ENCODE data around the gene SEC16A.

SEC16A gene

GRCh38 chr9:136486823-136487620, 4.2 kb upstream of the SEC16A start:
- no peak for DNase-seq

- no peak for DNase-seq
Observed at GRCh38 chr9:136486131-136486530, 3.3 kb upstream of the SEC16A start.

GRCh38 chr9:136485049-136486045, 2.5 kb upstream of the SEC16A start:
- DNase-seq: peak; percentile 79 to 85

GRCh38 chr9:136484153-136485048, 1.6 kb upstream of the SEC16A start:
- no peak for DNase-seq

- peak; percentile 95 to 97 for DNase-seq
Observed at GRCh38 chr9:136483589-136484152, 831 bp upstream of the SEC16A start.

- peak in 1 of 2 donors; percentile 23 for DNase-seq
Observed at GRCh38 chr9:136482046-136482792, 621 bp downstream of the SEC16A start.

GRCh38 chr9:136481558-136481957, 1.3 kb downstream of the SEC16A start:
- DNase-seq: no peak

GRCh38 chr9:136476369-136477150, 6.3 kb downstream of the SEC16A start:
- DNase-seq: no peak

- DNase-seq: no peak
Observed at GRCh38 chr9:136474974-136475865, 7.6 kb downstream of the SEC16A start.

GRCh38 chr9:136474021-136474640, 8.7 kb downstream of the SEC16A start:
- no peak for DNase-seq

- no peak for DNase-seq
Observed at GRCh38 chr9:136473354-136473721, 9.5 kb downstream of the SEC16A start.

GRCh38 chr9:136472640-136473353, 10.0 kb downstream of the SEC16A start:
- DNase-seq: no peak

GRCh38 chr9:136471802-136472487, 10.9 kb downstream of the SEC16A start:
- DNase-seq: no peak

GRCh38 chr9:136470792-136471469, 11.9 kb downstream of the SEC16A start:
- DNase-seq: no peak

- DNase-seq: no peak
Observed at GRCh38 chr9:136470356-136470755, 12.5 kb downstream of the SEC16A start.

GRCh38 chr9:136467766-136468165, 15.1 kb downstream of the SEC16A start:
- no peak for DNase-seq

GRCh38 chr9:136466155-136466541, 16.7 kb downstream of the SEC16A start:
- no peak for DNase-seq

Data from stimulated activated CD4-positive, alpha-beta T cell treated with anti-CD3 and anti-CD28 coated beads, Interleukin-2, amount 100 ng/mL, for 48 hours (primary cell).